HG03558 (cell line): ENCODE data around the gene CFDP1.

Experiments used
- ATAC-seq: cut with Tn5 transposase; IDR thresholded peaks from one replicate; pipeline ENCODE4 v1.9.1; 2021; ENCODE audit warnings: moderate number of reproducible peaks; ENCODE audit not compliant: unreplicated experiment; ENCODE audit errors: extremely low read depth

The CFDP1 gene

DNA sequence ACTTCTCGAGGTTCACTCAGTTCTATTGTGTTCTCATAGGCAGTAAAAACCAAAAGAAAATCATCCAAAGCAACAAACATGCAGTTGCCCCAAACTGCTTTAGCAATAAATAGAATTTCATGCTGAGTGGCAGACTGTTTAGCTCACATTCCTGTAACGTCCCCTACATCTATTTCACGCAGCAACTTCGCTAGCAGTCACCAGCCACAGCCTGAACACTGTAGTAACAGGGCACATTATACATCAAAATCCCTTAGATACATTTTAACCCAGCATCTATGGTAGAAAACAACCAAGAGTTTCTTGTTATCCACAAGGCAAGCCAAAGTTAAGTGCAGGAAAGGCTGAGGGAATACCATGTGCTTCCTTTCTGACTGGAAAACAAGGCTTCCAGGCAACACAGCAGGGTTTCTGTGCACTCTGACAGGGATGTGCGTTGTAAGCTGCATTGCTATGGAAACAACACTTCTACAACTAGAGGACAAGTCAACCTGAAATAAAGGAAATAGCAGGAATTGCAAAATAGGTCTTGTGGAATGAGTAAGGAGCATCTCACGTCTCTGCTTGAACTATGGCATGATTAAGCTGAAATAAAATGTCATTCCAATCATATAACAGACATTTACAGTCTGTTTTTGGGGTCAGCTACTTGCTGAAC, 55.4 kb downstream of the CFDP1 start:
- no peak for ATAC-seq

DNA sequence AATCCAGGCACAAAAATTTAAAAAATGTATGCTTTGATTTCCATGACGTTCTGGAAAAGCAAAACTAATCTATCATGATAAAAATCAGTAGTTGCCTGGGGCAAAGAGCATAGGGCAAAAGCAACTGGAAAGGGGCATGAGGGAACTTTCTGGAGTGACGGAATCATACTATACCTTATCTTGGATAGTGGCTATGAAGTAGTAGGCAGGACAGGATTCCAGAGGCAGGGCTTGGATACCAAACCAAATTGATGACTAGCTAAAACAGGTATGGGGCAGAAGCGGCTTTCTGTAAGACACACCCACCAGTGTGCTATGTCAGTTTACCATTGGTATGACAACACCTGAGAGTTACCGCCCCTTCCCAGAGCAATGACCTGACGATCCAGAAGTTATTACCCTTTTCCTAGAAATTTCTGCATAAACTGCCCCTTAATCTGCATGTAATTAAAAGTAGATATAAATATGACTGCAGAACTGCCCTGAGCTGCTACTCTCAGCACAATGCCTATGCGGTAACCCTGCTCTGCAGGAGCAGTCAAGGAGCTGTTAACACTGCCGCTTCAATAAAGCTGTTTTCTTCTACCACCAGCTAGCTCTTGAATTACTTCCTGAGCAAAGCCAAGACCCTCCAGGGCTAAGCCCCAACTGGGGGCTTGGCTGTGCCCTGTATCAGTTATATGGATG, 56.7 kb downstream of the CFDP1 start:
- no peak for ATAC-seq

DNA sequence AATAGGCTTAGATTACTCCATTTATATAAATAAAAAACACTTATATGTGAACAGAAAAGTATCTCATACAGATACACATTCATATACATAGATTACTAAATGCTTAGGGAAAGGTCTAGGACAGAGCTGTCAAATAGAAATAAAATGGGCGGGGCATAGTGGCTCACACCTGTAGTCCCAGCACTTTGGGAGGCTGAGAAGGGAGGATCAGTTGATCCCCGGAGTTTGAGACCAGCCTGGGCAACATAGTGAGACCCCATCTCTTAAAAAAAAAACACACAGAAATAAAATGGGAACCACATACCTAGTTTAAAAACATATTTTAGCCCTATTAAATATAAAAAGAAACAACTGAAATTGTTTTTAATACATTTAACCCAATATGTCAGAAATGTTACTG, 58.9 kb downstream of the CFDP1 start:
- ATAC-seq: no peak

DNA sequence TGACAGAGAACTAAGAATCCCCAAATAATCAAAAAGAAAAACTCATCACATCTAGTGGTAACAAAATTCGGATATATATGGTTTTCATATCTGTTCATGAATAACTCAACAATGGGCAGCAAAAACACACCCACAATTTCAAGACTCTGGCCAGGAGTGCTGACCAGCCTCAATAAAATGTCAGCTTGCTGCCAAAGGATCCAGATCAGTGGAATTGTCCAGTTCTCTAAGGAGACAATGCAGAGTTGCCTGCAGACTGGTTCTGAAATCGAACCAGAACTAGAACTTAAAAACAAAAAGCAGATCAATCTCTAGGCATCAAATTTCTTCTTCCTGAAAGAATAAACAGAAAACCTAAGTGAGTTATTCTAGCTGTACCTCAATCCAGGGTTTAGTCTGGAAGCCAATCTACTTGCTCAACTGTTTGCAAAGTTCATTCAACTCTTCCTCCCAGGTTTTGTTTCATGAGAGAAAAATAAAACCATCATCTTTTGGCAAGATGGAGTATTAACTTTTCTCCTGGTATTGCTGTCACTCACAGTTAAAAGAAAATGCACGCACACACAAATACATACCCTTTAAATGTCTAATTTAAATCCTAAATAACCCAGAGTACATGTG, 61.0 kb downstream of the CFDP1 start:
- ATAC-seq: no peak

DNA sequence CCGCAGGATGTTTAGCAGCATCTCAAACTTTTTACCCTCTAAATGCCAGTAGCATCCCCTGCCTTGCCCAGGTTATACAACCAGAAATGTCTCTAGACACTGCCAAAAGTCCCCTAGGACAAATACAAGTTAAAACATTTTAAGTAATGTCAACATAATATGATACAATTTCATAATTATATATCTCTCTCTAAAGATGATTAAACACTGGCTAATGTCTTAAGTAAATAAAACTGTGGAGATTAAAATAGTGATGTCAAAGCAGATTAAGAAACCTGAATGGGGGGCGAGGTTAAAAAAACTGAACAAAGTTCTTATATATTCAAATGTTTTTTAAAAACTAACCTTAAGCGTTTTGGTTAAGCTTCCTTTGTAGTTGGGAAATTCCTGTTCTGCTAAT, 62.1 kb downstream of the CFDP1 start:
- no peak for ATAC-seq

DNA sequence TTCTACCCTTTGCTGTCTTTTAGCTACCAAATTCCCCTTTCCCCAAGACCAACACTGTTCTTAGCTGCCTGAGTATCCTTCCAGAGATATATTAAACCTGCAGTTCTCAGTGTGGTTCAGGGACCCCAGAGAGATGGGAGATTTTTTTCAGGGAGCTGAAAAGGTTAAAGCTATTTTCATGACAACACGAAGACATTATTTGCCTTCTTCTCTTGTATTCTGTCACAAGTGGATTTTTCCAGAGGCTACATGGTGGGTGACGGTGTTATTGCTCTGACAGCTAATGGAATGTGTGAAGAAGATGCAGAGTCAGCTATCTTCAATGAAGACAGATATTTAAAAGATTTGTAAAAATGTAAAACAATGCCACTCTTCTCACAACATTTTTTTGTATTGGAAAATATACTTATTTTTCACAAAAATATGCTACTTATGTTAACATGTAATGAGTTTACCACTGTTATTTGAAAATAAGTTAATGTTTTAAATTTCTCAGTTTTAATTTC, 69.0 kb downstream of the CFDP1 start:
- no peak for ATAC-seq

DNA sequence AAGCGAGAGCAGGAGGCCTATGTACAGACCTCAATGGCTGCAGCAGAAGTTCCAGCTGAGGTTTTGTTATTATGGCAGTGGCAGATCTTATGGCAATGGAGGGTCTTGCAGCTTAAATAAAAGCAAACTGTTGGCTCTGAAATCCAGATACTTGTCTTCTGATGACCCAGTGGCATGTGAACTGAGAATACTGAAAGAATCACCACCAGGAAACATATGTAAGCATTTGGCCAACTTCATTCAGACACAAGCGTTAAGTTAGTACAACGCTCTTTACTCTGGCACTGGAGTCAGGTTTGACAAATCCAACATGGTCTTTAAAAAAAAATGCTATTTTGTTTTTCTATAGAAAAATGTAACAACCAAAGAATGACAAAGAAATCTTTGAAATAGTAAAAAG, 70.5 kb downstream of the CFDP1 start:
- no peak for ATAC-seq

DNA sequence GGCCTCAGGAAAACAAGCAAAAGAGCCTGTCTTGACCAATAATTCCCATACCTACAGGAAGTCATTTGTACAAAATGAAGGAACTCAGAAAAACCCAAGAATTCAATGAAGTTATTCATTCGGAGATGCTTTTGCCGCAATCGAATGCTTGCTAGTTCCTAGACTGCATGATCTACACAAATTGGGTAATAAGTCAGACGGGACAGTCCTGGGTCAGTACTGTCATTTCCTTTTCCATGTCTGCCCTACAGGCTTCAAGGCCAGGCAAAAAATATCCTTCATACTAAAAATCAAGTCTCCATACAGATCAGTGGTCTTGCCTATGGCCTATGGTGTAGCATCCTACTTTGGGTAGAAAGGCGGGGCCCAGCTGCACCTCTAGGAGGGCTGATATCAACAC, 71.4 kb downstream of the CFDP1 start:
- ATAC-seq: no peak

DNA sequence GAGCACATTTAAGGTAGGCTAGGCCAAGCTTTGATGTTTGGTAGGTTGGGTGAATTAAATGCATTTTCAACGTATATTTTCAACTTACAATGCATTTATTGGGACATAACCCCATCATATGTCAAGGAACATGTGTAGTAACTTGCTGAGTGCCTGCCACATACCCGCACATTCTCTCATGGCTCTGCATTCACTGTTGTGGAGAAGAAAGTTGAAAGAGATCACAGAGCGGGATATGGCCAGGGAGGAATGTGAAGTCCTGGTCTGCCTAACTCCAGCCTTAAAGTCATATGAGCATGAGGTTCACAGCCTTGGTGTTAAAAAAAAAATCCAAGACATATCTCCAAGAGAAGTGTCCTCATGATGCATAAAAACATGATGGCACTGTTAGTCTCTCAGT, 79.1 kb downstream of the CFDP1 start:
- no peak for ATAC-seq

DNA sequence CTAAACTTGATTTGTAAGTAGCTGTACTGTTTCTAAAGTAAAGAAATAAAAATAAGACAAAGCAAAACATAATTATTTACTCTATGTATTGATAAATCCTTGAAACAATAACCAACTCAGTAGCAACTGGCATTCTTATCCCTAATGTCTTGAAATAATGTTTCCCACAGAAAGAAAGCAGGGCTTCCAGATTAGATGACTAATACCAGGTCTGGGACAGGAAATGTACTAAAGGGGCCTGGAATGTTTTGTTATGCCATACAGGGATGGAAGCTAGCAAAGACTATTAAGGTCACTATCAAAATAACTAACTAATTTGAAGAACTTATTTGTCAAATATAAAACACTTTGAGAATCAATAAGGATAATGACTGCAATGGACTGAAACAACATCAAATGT, 82.1 kb downstream of the CFDP1 start:
- ATAC-seq: no peak

DNA sequence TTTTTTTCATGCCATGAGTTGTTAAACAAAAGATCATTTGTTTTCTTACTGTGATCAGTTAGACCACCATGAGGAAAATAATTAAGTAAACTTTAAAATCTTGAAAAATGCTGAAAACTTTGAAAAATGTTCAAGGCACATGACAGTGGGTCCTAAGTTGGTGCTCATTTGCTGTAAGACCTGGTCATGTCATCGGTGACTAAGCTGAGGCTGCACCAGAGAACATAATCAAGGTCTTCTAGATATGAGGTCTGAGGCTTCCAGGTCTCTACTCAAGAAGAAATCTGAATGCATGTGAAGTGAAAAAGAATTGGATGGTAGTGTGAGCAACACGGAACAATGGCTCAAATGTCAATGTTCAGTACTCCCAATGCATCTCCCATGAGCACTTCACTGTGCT, 87.6 kb downstream of the CFDP1 start:
- ATAC-seq: no peak

DNA sequence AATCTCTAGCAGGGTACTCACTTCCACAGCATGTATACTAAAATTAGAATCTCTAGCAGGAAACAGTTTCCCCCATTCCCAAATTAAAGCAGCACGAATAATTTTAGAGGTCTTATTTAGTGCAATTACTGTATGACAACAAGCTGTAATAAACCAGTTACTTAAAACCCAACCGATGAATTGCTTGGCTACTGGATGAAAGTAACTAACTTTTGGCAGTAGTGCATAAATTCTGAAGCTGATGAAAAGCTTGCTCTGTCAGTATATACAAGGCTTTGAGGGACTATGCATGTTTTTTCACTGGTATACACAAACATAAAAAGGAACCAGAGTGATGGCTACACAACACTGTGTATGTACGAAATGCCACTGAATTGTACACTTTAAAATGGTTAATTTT, 89.4 kb downstream of the CFDP1 start:
- no peak for ATAC-seq

DNA sequence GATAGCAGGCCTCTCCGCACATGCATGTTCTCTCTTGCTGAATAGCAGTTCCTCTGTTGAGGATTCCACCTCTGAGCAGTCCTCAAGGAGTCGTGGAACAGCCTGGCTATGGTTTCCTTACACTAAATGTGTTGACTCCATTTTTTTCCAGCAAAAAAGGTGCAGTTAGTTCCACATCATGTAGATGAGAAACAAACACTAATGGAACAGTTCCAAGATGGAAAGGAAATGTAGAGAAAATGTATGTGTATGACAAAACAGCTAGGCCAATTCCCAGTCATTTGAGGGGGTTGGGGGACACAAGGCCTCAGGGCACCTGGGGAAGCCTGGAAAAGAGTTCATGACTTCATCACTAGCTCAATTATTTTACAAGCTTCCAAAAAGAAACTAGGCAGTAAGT, 90.0 kb downstream of the CFDP1 start:
- no peak for ATAC-seq

DNA sequence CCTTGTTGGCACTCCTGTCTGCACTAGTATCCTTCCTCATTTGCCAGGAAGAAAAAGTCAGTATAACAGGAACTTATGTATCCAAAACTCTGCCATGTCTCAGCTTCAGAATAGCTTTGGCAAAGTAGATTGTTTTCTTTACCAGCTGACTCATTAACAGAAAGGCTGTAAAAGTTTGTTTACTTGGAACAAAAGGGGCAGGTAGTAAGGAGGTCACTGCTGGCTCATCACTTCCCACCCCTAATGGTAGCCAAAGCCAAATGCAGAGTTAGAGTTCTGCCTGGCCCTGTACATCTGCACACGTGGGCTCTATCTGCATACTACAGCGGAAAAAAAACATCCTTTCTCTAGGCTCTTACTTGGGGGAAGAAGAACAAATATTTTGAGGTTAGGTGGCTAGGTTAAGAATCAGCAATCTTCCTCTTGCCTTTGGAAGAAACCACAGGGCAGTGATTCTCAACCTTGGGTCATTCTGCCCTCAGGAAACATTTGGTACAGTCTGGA, 90.9 kb downstream of the CFDP1 start:
- ATAC-seq: no peak

DNA sequence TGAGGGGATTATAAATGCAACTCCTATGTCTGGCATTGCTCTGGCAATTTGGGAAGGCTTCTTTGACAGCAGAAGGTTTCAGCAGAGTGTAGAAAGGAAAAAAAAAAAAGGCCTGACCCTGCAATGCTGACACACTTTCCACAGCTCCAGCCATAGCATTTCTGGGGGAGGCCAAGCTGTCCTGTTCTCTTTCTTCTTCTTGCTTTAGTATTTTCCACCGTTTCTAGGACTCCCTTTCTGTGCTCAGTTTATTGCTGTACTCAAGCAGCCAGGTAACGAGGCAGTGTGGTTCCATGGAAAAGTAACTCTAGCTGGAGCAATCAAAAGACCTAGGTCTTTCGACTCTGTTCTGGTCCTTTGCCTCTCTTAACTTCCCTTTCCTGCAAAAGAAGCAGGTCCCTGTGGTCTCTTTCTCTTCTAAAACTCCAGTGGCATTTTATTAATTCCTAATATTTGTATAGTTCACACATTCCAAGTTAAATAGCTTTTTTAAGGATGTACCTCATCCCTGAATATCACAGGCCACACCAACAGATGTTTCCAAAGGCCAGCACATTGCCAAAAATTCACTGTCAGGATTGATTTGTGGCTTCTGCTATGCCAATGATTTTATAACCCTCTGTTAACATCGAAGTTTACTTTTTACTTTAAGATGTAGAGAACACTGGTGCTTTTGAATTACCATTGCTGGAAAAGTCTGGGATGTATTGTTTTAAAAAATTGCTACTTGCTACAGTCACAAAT, 91.6 kb downstream of the CFDP1 start:
- ATAC-seq: no peak

DNA sequence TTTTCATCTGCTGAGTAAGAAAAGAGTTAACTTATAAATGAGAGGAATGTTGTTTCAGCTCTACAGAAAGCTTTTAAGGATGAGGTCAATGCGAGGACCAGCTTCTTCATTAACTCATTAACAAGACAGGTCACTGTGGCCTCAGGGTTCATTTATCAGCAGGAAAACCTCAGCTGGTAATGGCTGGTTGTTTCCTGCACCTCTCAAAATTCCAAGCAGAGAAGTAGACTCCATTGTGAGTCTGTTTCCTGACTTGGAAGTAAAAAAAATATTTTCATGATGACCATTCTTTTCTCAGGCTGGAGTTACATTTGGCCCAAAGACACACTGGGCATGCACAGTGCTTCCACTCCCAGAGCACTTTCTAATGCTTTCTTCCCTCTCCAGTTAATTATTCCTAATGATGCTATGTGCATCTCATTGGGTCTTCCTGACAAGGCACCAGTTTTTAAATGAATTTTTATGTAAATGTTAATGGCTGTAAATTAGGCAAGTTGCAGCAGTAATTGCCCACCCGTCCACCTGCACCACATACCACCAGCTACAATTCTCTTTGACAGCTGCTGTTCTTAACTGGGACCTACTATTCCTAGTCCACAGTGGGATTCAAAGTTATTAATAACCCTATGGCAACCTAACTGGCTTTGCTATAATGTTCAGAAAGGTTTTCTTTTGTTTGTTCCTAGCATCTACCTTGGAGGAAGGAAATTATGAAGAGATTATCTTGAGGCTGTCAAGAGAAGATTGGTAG, 92.4 kb downstream of the CFDP1 start:
- ATAC-seq: no peak

DNA sequence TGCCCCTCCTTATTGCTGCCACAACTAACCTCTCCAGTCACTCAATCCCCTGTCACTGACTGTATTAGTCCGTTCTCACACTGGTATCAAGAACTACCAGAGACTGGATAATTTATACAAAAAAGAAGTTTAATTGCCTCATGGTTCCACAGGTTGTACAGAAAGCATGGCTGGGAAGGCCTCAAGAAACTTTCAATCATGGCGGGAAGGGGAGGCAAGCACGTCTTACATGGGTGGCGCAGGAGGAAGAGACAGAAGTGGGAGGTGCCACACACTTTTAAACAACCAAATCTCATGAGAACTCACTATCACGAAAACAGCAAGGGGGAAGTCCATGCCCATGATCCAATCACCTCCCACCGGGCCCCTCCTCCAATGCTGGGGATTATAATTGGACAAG, 95.9 kb downstream of the CFDP1 start:
- no peak for ATAC-seq

DNA sequence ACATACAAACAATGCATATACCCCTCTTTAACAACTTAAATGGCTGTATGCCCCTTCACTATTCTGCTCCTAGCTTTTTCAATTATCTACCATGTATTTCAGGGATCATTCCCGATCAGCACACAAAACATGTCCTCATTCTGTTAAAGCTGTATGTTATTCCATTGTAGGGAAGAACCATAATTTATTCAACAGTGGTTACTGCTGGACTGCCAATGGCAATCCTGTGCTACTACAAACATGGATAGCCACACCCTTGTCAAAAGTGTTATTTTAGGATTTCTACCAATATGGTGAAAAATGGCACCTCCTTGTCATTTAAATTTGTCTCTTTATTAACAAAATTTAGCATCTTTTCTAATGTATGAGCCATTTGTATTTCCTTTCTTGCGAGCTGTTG, 96.8 kb downstream of the CFDP1 start:
- no peak for ATAC-seq

DNA sequence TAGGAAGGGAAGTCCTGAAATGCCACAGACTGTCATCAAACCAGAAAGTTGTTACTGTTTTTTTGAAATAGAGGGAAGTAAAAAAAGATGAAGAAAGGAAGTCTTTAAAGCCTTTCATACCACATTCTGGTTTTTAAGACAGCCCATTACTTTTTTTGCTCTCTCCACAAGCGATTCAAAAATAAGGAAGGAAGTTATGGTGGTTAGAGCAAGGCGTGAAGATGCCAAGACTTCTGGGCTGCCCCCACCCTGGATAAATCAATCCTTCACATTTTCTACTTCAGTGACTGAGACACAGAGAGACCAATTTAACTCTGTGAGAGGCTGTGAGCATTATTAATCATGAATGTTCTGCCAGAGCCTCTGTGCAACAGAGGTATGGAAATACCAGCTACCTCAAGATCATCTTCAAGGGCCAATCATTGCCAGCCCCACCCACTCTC, 99.6 kb downstream of the CFDP1 start:
- ATAC-seq: no peak

DNA sequence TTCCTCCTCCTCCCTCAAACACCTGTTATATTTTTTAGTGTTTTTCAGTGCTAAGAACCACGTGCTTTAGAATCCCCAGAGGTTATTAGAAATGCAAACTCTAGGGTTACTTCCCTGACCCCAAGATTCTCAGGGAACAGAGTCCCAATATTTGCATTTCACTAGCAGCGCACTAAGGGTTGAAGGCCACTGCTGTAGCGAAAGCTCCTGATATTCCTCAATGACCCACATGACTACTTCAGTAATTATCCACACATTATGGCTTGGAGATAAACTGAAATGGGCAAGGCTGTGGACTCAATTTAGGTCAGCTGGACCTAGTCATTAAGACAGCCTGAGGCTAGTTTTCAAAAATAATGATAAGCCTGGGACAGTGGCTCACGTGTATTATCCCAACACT, 103.4 kb downstream of the CFDP1 start:
- no peak for ATAC-seq
